GM19438 (cell line): ENCODE results near the gene CD93.

ENCODE experiments used
- ATAC-seq: cut with Tn5 transposase; IDR thresholded peaks from one replicate; pipeline ENCODE4 v1.9.1; 2021; ENCODE audit warnings: low read depth; ENCODE audit not compliant: unreplicated experiment

CD93 gene

GRCh38 chr20:23063581-23063980, 22.5 kb downstream of the CD93 start:
- no peak for ATAC-seq

- no peak for ATAC-seq
These were observed 23.0 kb downstream of the CD93 start for GRCh38 chr20:23063168-23063567.

GRCh38 chr20:23062632-23063031, 23.5 kb downstream of the CD93 start:
- ATAC-seq = no peak

- ATAC-seq = no peak
These were observed 24.2 kb downstream of the CD93 start for GRCh38 chr20:23061734-23062561.

- no peak for ATAC-seq
These were observed 24.9 kb downstream of the CD93 start for GRCh38 chr20:23061262-23061661.

GRCh38 chr20:23060629-23061028, 25.5 kb downstream of the CD93 start:
- ATAC-seq = no peak

- ATAC-seq = no peak
These were observed 26.3 kb downstream of the CD93 start for GRCh38 chr20:23059846-23060245.

- ATAC-seq = no peak
These were observed 27.1 kb downstream of the CD93 start for GRCh38 chr20:23059001-23059400.

- ATAC-seq = no peak
These were observed 27.9 kb downstream of the CD93 start for GRCh38 chr20:23058240-23058639.

- ATAC-seq = no peak
These were observed 33.2 kb downstream of the CD93 start for GRCh38 chr20:23052904-23053303.

- ATAC-seq = no peak
These were observed 35.1 kb downstream of the CD93 start for GRCh38 chr20:23050847-23051627.

GRCh38 chr20:23050076-23050838, 35.9 kb downstream of the CD93 start:
- ATAC-seq = no peak

- ATAC-seq = no peak
These were observed 36.7 kb downstream of the CD93 start, which contains the start of gene THBD for GRCh38 chr20:23049201-23050075. THBD (minus strand) TSS chr20:23049672; CDS start chr20:23049504, 168 bp downstream.

- no peak for ATAC-seq
These were observed 37.6 kb downstream of the CD93 start for GRCh38 chr20:23048283-23049200.

- ATAC-seq = no peak
These were observed 38.3 kb downstream of the CD93 start for GRCh38 chr20:23047738-23048214.

- ATAC-seq = no peak
These were observed 39.0 kb downstream of the CD93 start for GRCh38 chr20:23047001-23047737.

GRCh38 chr20:23046431-23046830, 39.7 kb downstream of the CD93 start:
- no peak for ATAC-seq

- no peak for ATAC-seq
These were observed 42.7 kb downstream of the CD93 start for GRCh38 chr20:23043376-23043775.
